Lung (tissue), 12 donors: ENCODE measurements around the gene MSS51. TPM values are rescaled to one million over a fixed set of nuclear protein-coding genes. Genes with fewer than 3 reads are reported as not detected.

Source experiments
- ATAC-seq: fragments of 200-7000 bp; cut with Tn5 transposase; one replicate; pipeline ENCODE4 v1.9.1; 2020; ENCODE audit warnings: moderate number of reproducible peaks; ENCODE audit not compliant: insufficient read depth, low FRiP score
- DNase-seq, 3 donors: peaks; one replicate each; pipeline ENCODE4 v3.0.0-alpha.2; 2013 to 2017
- H3K27ac ChIP-seq, 2 donors: one replicate each; pipeline ENCODE4 v1.5.1; 2013; ENCODE audit warnings: mild to moderate bottlenecking in 2 of 2, moderate library complexity in 2 of 2, control low read depth in 1 of 2, inconsistent platforms in 1 of 2, low read depth in 1 of 2, low read length in 1 of 2
- H3K27me3 ChIP-seq, 3 donors: one replicate each; pipeline ENCODE4 v1.5.1; 2013; ENCODE audit warnings: low read length in 2 of 3; ENCODE audit not compliant: control insufficient read depth in 3 of 3, insufficient read depth in 3 of 3
- H3K36me3 ChIP-seq, 4 donors: one replicate each; pipeline ENCODE4 v1.5.1; 2013; ENCODE audit warnings: low read length in 4 of 4, mild to moderate bottlenecking in 1 of 4, moderate library complexity in 1 of 4; ENCODE audit not compliant: control insufficient read depth in 4 of 4, insufficient read depth in 4 of 4
- H3K4me1 ChIP-seq, 5 donors: one replicate each; pipeline ENCODE4 v1.5.1; 2013; ENCODE audit warnings: low read length in 5 of 5, mild to moderate bottlenecking in 2 of 5, moderate library complexity in 1 of 5; ENCODE audit not compliant: control insufficient read depth in 5 of 5, insufficient read depth in 5 of 5
- H3K4me3 ChIP-seq: one replicate; pipeline ENCODE4 v1.5.1; 2013; ENCODE audit warnings: mild to moderate bottlenecking, control low read depth, moderate library complexity
- H3K9ac ChIP-seq, 2 donors: one replicate each; pipeline ENCODE4 v1.5.1; 2013; ENCODE audit warnings: low read length in 2 of 2, control low read depth in 1 of 2; ENCODE audit not compliant: insufficient read depth in 1 of 2
- H3K9me3 ChIP-seq, 4 donors: one replicate each; pipeline ENCODE4 v1.5.1; 2013; ENCODE audit warnings: low read length in 3 of 4, mild to moderate bottlenecking in 1 of 4, moderate library complexity in 1 of 4; ENCODE audit not compliant: control insufficient read depth in 4 of 4, insufficient read depth in 3 of 4
- WGBS, 2 donors: extraction: QIAGEN DNeasy Blood & Tissue Kit; methylation state at CpG; one replicate each; pipeline ENCODE4 v1.1.7; 2013; 5-methylcytosine and 5-hydroxymethylcytosine counted together
- polyA plus RNA-seq, 2 donors: library from polyadenylated mRNA; stranded (reverse); fragments of 200-250 nt; gene quantifications; one replicate each; pipeline ENCODE4 v1.2.1, GENCODE V29; 2013
- total RNA-seq, 2 donors: library from RNA; depleted of rRNA in 1 of 2; stranded (reverse); fragments of >200 nt in 1 of 2; gene quantifications; one replicate each; pipeline ENCODE4 v1.2.1, GENCODE V29; 2014 to 2021
- TF ChIP-seq, protein P1 (sequence below): IDR thresholded peaks from 2 replicates; pipeline ENCODE4 v1.5.1; 2012; ENCODE audit warnings: mild to moderate bottlenecking; ENCODE audit errors: control extremely low read depth, extremely low read depth
- donor health status: control.
- donor health status: control.
- donor health status: Bipolar disorder and iron deficiency.
- donor health status: healthy.
- donor health status: DM: yes; HTN: yes; CAD: no.

The MSS51 gene
- total and polyA plus RNA-seq, 4 donors, result 0.74 to 4.1 (median 2.6) TPM

DNA sequence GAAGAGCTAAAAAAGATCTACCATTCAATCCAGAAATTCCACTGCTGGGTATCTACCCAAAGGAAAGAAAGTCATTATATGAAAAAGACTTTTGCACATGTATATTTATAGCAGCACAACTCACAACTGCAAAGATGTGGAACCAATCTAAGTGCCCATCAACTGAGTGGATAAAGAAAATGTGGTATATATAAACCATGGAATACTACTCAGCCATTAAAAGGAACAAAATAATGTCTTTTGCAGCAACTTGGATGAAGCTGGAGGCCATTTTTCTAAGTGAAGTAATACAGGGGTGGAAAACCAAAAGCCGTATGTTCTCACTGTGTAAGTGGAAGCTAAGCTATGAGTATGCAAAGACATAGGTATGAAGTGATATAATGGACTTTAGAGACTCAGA, 22.5 kb downstream of the MSS51 start:
- TF ChIP-seq, protein P1, sequence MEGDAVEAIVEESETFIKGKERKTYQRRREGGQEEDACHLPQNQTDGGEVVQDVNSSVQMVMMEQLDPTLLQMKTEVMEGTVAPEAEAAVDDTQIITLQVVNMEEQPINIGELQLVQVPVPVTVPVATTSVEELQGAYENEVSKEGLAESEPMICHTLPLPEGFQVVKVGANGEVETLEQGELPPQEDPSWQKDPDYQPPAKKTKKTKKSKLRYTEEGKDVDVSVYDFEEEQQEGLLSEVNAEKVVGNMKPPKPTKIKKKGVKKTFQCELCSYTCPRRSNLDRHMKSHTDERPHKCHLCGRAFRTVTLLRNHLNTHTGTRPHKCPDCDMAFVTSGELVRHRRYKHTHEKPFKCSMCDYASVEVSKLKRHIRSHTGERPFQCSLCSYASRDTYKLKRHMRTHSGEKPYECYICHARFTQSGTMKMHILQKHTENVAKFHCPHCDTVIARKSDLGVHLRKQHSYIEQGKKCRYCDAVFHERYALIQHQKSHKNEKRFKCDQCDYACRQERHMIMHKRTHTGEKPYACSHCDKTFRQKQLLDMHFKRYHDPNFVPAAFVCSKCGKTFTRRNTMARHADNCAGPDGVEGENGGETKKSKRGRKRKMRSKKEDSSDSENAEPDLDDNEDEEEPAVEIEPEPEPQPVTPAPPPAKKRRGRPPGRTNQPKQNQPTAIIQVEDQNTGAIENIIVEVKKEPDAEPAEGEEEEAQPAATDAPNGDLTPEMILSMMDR, result no peak
- H3K9me3 ChIP-seq, result no peaks in the 10 kb centered on the region
- no peak overlapping the region for H3K9ac ChIP-seq
- DNase-seq, result no peak
- H3K27ac ChIP-seq, result no peak overlapping the region
- H3K4me1 ChIP-seq, result peaks cover 0 to 13% (median 4%) of the 10 kb centered on the region in 5 donors
- no peak overlapping the region for H3K4me3 ChIP-seq
- ATAC-seq, result no peak
- H3K27me3 ChIP-seq, result no peaks in the 10 kb centered on the region
- H3K36me3 ChIP-seq, result no peaks in the 10 kb centered on the region
- WGBS, 2 donors, result 94 to 95% methylated on average over 1 of the region's 1 CpG

DNA sequence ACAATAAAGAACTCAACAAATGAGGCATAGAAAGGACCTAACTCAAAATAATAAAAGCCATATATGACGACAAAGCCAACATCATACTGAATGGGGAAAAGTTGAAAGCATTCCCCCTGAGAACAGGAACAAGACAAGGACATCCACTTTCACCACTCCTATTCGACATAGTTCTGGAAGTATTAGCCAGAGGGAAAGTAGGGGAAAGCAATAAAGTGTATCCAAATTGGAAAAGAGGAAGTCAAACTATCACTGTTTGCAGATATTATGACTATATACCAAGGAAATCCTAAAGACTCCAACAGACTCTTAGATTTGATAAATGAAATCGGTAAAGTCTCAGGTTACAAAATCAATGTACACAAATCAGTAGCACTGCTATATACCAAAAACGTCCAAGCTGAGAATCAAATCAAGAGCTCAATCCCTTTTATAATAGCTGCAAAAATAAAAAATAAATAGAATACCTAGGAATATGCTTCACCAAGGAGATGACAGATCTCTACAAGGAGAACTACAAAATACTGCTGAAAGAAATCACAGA, 24.3 kb downstream of the MSS51 start:
- peaks cover 0 to 12% (median 4%) of the 10 kb centered on the region in 5 donors for H3K4me1 ChIP-seq
- ATAC-seq (no peak), DNase-seq (no peak)
- H3K27ac ChIP-seq, result no peak overlapping the region
- WGBS, 2 donors, result 76 to 77% methylated on average over 4 of the region's 4 CpGs
- H3K27me3 ChIP-seq, result no peaks in the 10 kb centered on the region
- no peaks in the 10 kb centered on the region for H3K36me3 ChIP-seq
- H3K4me3 ChIP-seq, result no peak overlapping the region
- TF ChIP-seq, protein P1, result no peak
- no peak overlapping the region for H3K9ac ChIP-seq
- H3K9me3 ChIP-seq, result no peaks in the 10 kb centered on the region

DNA sequence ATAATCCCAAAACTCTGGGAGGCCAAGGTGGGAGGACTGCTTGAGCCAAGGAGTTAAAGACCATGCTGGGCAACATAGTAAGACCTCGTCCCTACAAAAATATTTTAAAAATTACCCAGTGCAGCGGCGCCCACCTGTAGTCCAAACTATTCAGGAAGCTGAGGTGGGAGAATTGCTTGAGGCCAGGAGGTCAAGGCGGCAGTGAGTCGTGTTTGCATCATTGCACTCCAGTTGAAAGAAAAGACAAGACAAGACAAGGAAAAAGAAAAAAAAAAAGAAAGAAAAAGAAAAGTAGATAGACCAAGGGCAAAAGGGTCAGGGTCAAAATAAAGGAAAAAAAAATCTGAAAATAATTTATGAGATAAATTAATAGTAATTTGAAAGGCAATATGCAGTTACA, 25.3 kb downstream of the MSS51 start:
- peaks cover 0 to 16% (median 4%) of the 10 kb centered on the region in 5 donors for H3K4me1 ChIP-seq
- H3K27me3 ChIP-seq, result no peaks in the 10 kb centered on the region
- H3K4me3 ChIP-seq, result no peak overlapping the region
- H3K9ac ChIP-seq, result no peak overlapping the region
- ATAC-seq, result no peak
- no peaks in the 10 kb centered on the region for H3K36me3 ChIP-seq
- TF ChIP-seq, protein P1, result no peak
- WGBS, 2 donors, result 93 to 94% methylated on average over 5 of the region's 5 CpGs
- no peak for DNase-seq
- H3K9me3 ChIP-seq, result no peaks in the 10 kb centered on the region
- H3K27ac ChIP-seq, result no peak overlapping the region

DNA sequence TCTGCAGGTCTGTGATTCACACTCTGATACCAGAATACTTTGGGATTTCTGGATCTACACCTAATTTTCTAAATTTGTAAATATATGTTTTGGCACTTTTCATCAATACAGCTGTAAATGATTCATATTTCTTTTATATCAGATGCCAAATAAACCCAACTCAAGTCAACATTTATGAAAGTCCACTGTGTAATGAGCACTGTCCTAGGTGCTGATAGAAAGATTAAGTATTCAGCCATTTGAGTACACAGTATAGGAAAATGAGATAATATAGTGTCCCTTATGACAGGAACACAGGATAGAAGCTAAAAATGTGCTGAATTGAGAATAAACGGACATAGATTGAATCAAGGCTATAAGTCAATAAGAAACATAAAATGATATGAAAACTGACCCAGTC, 25.9 kb downstream of the MSS51 start:
- Histone ChIP-seq H3K4me1 (peaks cover 0 to 11% (median 0%) of the 10 kb centered on the region in 5 donors), H3K9ac (no peak overlapping the region)
- ATAC-seq, result no peak

More for the DNA sequence above, 25.9 kb downstream of the MSS51 start:
- Histone ChIP-seq H3K27ac (no peak overlapping the region), H3K9me3 (no peaks in the 10 kb centered on the region), H3K27me3 (no peaks in the 10 kb centered on the region), H3K36me3 (no peaks in the 10 kb centered on the region), H3K4me3 (no peak overlapping the region)
- 89 to 94% methylated on average over 1 of the region's 1 CpG for WGBS, 2 donors
- no peak for DNase-seq
- TF ChIP-seq, protein P1, result no peak
